ENCODE results near the gene NFYC.

Gene NFYC

GRCh38 chr1:40774266-40774998 lies 82.9 kb downstream of the NFYC start:
- TF ChIP-seq CTCF (IDR thresholded peaks at IDR 0.05; ENCODE audit: low read depth, low read length, missing control alignments): peak; percentile 91
- in situ Hi-C loops (cut with HindIII; ENCODE audit: low pct_ligation_motif_present, low sequenced_read_pairs): no loop called here
- Histone ChIP-seq H3K27me3 (replicated peaks) (no peaks in the 10 kb centered on the region), H3K36me3 (replicated peaks) (peaks cover 8% of the 10 kb centered on the region), H3K27ac (no peak overlapping the region), H3K4me3 (ENCODE audit: low read depth, low read length) (no peak overlapping the region)
- no peak for DNase-seq

GRCh38 chr1:40776236-40777072 lies 85.0 kb downstream of the NFYC start:
- no peaks in the 10 kb centered on the region for H3K27me3 ChIP-seq (replicated peaks)
- H3K36me3 ChIP-seq (replicated peaks): peaks cover under 1% of the 10 kb centered on the region
- TF ChIP-seq CTCF (IDR thresholded peaks at IDR 0.05; ENCODE audit: low read depth, low read length, missing control alignments): no peak
- in situ Hi-C loops (cut with HindIII; ENCODE audit: low pct_ligation_motif_present, low sequenced_read_pairs): no loop called here
- H3K27ac ChIP-seq: no peak overlapping the region
- no peak overlapping the region for H3K4me3 ChIP-seq (ENCODE audit: low read depth, low read length)
- no peak for DNase-seq

- Histone ChIP-seq H3K27ac (no peak overlapping the region), H3K4me3 (ENCODE audit: low read depth, low read length) (no peak overlapping the region), H3K36me3 (replicated peaks) (no peaks in the 10 kb centered on the region), H3K27me3 (replicated peaks) (no peaks in the 10 kb centered on the region)
- peak; percentile 2 for TF ChIP-seq CTCF (IDR thresholded peaks at IDR 0.05; ENCODE audit: low read depth, low read length, missing control alignments)
- no peak for DNase-seq
- in situ Hi-C loops (cut with HindIII; ENCODE audit: low pct_ligation_motif_present, low sequenced_read_pairs): no loop called here
Observed at GRCh38 chr1:40777224-40777970, 85.9 kb downstream of the NFYC start.

- H3K27ac ChIP-seq: no peak overlapping the region
- H3K36me3 ChIP-seq (replicated peaks): no peaks in the 10 kb centered on the region
- no peak for DNase-seq
- TF ChIP-seq CTCF (IDR thresholded peaks at IDR 0.05; ENCODE audit: low read depth, low read length, missing control alignments): no peak
- no peak overlapping the region for H3K4me3 ChIP-seq (ENCODE audit: low read depth, low read length)
- in situ Hi-C loops (cut with HindIII; ENCODE audit: low pct_ligation_motif_present, low sequenced_read_pairs): no loop called here
- H3K27me3 ChIP-seq (replicated peaks): peaks cover 5% of the 10 kb centered on the region
Observed at GRCh38 chr1:40780678-40781607, 89.4 kb downstream of the NFYC start.

- in situ Hi-C loops (cut with HindIII; ENCODE audit: low pct_ligation_motif_present, low sequenced_read_pairs): no loop called here
- no peak for TF ChIP-seq CTCF (IDR thresholded peaks at IDR 0.05; ENCODE audit: low read depth, low read length, missing control alignments)
- peaks cover 5% of the 10 kb centered on the region for H3K27me3 ChIP-seq (replicated peaks)
- no peak overlapping the region for H3K27ac ChIP-seq
- H3K36me3 ChIP-seq (replicated peaks): no peaks in the 10 kb centered on the region
- no peak overlapping the region for H3K4me3 ChIP-seq (ENCODE audit: low read depth, low read length)
- no peak for DNase-seq
Observed at GRCh38 chr1:40781608-40781971, 90.1 kb downstream of the NFYC start.

Data from brain microvascular endothelial cell (primary cell).